Common myeloid progenitor, CD34-positive (primary cell): Measurements from ENCODE around the gene TMA7.
A peak's percentile ranks its signal among the peaks of the same experiment; 100 is the strongest.
"Not testable (repeated sequence)": the region's sequence is repeated elsewhere in the genome, so short reads cannot be mapped to it uniquely, and the experiment has no call there.

Experiments used
- CTCF ChIA-PET: fragments of 350-600 bp; sonication (Branson Sonifier 250); formaldehyde crosslinking; loops from one replicate; lab custom pipeline; 2021; ENCODE audit warnings: antibody characterized with exemption; lab: Charles Lee
- POLR2A ChIA-PET: fragments of 350-600 bp; sonication (Branson Sonifier 250); formaldehyde crosslinking; loops from one replicate; lab custom pipeline; 2021; ENCODE audit warnings: antibody characterized with exemption; lab: Charles Lee
- DNase-seq, 3 donors: peaks; one replicate each; pipeline versions ENCODE4 v3.0.0 to v3.0.0-alpha.2; 2013
- H3K27ac ChIP-seq, 2 experiments: 1 replicate in 1 of 2; 2 replicates in 1 of 2; pipeline ENCODE4 v1.7.0; 2013; ENCODE audit warnings: inconsistent platforms in 2 of 2, low read length in 2 of 2, mild to moderate bottlenecking in 2 of 2, low read depth in 1 of 2, moderate library complexity in 1 of 2; ENCODE audit not compliant: severe bottlenecking in 2 of 2, insufficient read depth in 1 of 2, poor library complexity in 1 of 2
- H3K27me3 ChIP-seq, 5 experiments: replicated peaks in 2 of 5; 1 replicate in 3 of 5; 2 replicates in 2 of 5; pipeline versions ENCODE4 v1.6.1 to v1.7.0; 2013; ENCODE audit warnings: low read length in 4 of 5, mild to moderate bottlenecking in 2 of 5, moderate library complexity in 2 of 5, inconsistent platforms in 1 of 5; ENCODE audit not compliant: insufficient read depth in 5 of 5, control insufficient read depth in 4 of 5
- H3K36me3 ChIP-seq, 4 experiments: 1 replicate in 2 of 4; 2 replicates in 2 of 4; pipeline versions ENCODE4 v1.6.1 to v1.7.0; 2013; ENCODE audit warnings: low read length in 3 of 4, control low read depth in 1 of 4, mild to moderate bottlenecking in 1 of 4; ENCODE audit not compliant: control insufficient read depth in 4 of 4, insufficient read depth in 4 of 4
- H3K4me1 ChIP-seq, 4 experiments: 1 replicate in 3 of 4; 2 replicates in 1 of 4; pipeline versions ENCODE4 v1.6.1 to v1.7.1; 2013; ENCODE audit warnings: low read length in 3 of 4, mild to moderate bottlenecking in 3 of 4, control low read depth in 1 of 4, inconsistent platforms in 1 of 4, moderate library complexity in 1 of 4; ENCODE audit not compliant: control insufficient read depth in 4 of 4, insufficient read depth in 4 of 4; ENCODE audit errors: control extremely low read depth in 1 of 4
- H3K4me3 ChIP-seq, 7 experiments: 1 replicate in 4 of 7; 2 replicates in 3 of 7; pipeline versions ENCODE4 v1.5.1 to v1.7.0; 2013; ENCODE audit warnings: mild to moderate bottlenecking in 7 of 7, low read length in 6 of 7, moderate library complexity in 6 of 7, inconsistent platforms in 2 of 7, low read depth in 2 of 7, control low read depth in 1 of 7; ENCODE audit not compliant: insufficient read depth in 4 of 7, control insufficient read depth in 1 of 7; ENCODE audit errors: extremely low read depth in 1 of 7
- H3K9me3 ChIP-seq, 5 experiments: 1 replicate in 4 of 5; 2 replicates in 1 of 5; pipeline versions ENCODE4 v1.6.1 to v1.7.1; 2013; ENCODE audit warnings: low read length in 4 of 5, mild to moderate bottlenecking in 2 of 5, inconsistent platforms in 1 of 5, low read depth in 1 of 5, moderate library complexity in 1 of 5; ENCODE audit not compliant: control insufficient read depth in 4 of 5, insufficient read depth in 2 of 5; ENCODE audit errors: control extremely low read depth in 1 of 5
- WGBS: methylation state at CpG from one replicate; pipeline ENCODE4 v1.1.5; 2013; ENCODE audit not compliant: insufficient coverage; 5-methylcytosine and 5-hydroxymethylcytosine counted together

TMA7 gene

GRCh38 chr3:48469046-48469915 lies 29.2 kb downstream of the TMA7 start:
- H3K36me3 ChIP-seq = peaks cover 0 to 47% (median 27%) of the 10 kb centered on the region in 4 experiments
- ChIA-PET POLR2A (no interaction called here), CTCF (interaction anchor here (0.7 to 1.5 kb wide), 4 partner anchors 12 to 221 kb away, joined by 3 to 6 read pairs (median 4); no protein-coding TSS in a partner anchor)
- H3K4me3 ChIP-seq = no peak overlapping the region
- no peaks in the 10 kb centered on the region for H3K9me3 ChIP-seq
- peaks cover 0 to 78% (median 65%) of the 10 kb centered on the region in 4 experiments for H3K4me1 ChIP-seq
- WGBS = 97% methylated on average over 16 of the region's 29 CpGs
- H3K27ac ChIP-seq = peak overlapping the region; percentile 36 to 52
- H3K27me3 ChIP-seq = no peaks in the 10 kb centered on the region
- DNase-seq = peak in 1 of 3 donors; percentile 13

DNA sequence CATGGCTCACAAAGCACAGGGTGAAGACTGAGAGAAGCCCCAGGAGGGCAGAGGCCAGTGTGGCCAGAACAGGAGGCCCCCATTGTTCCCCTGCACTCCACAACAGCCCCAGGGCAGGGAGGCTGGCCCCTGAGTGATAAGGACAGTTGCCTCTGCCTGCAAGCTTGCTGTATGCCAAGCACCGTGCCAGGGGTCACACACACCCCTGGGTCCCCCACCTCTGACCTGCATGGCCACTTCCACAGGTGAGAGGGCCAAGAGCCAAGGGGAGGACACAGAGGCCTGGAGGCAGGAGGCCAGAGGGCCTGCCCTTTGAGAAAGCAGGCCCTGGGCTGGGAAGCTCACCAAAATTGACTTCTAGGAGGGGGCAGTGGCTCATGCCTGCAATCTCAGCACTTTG lies 30.2 kb downstream of the TMA7 start:
- no peaks in the 10 kb centered on the region for H3K27me3 ChIP-seq
- no peak for DNase-seq
- H3K36me3 ChIP-seq = peaks cover 0 to 38% (median 25%) of the 10 kb centered on the region in 4 experiments
- H3K4me1 ChIP-seq = peaks cover 0 to 75% (median 60%) of the 10 kb centered on the region in 4 experiments
- peak overlapping the region in 1 of 2 experiments; percentile 49 for H3K27ac ChIP-seq
- H3K9me3 ChIP-seq = no peaks in the 10 kb centered on the region
- POLR2A ChIA-PET = interaction anchor here (1.0 kb wide), 1 partner anchor 85 kb away, joined by 3 read pairs; no protein-coding TSS in a partner anchor
- CTCF ChIA-PET = interaction anchor here (0.9 to 6.1 kb wide), 4 partner anchors 13 to 37 kb away, joined by 3 to 44 read pairs (median 5); partner anchors contain the start of gene SHISA5
- WGBS = 100% methylated on average over 1 of the region's 1 CpG
- H3K4me3 ChIP-seq = no peak overlapping the region

- H3K4me1 ChIP-seq = peaks cover 0 to 52% (median 37%) of the 10 kb centered on the region in 4 experiments
These were observed 32.5 kb downstream of the TMA7 start for GRCh38 chr3:48472673-48472922.

DNA sequence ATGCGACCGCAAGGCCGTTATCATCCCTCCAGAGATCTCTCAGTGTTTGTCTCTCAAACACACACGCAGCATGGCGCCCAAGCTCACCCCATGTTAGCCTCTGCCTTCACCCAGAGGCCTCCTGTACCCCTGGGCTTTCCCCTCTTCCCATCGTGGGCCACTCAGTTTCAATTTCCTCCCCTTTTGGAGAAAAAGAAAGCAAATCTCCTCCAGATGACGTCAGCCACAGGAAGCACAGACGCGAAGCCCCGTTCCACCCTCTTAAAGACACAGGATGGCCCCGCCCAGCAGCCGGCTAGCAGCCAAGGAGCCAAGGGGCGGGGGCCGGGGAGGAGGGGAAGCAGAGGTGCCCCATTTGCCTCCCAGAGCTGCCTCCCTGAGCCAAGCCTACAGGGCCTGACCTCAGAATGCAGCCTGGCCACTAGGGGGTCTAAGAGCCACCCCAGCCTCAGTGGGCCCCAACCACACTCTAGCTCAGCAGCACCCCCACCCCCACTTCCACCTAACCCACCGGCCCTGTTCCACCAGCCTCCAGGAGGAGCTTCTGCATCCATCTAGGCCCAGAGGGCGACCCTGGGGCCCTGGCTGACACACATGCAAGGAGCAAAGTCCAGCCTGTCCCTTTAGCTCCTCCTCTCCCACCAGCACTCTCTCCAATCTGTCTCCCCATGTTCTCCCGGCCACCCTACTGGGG lies 33.0 kb downstream of the TMA7 start:
- ChIA-PET CTCF (interaction anchor here (0.9 to 6.1 kb wide), 13 partner anchors 9 to 81 kb away, joined by 3 to 44 read pairs (median 4); partner anchors contain the start of genes SHISA5 and TMA7), POLR2A (interaction anchor here (0.8 to 1.4 kb wide), 3 partner anchors 33 to 445 kb away, joined by 4 to 6 read pairs (median 5); partner anchors contain the start of genes CCDC51 and TMA7)
- Histone ChIP-seq H3K27ac (peak overlapping the region; percentile 95 to 96), H3K9me3 (no peaks in the 10 kb centered on the region), H3K4me3 (peak overlapping the region; percentile 53 to 92 (median 81)), H3K36me3 (peaks cover 0 to 23% (median 19%) of the 10 kb centered on the region in 4 experiments), H3K27me3 (no peaks in the 10 kb centered on the region), H3K4me1 (peaks cover 0 to 51% (median 34%) of the 10 kb centered on the region in 4 experiments)
- peak; percentile 97 to 99 (median 99) for DNase-seq
- 6% methylated on average over 15 of the region's 17 CpGs for WGBS

More at GRCh38 chr3:48472673-48472922, 32.5 kb downstream of the TMA7 start:
- Histone ChIP-seq H3K4me3 (peak overlapping the region; percentile 53 to 92 (median 81)), H3K36me3 (peaks cover 0 to 28% (median 22%) of the 10 kb centered on the region in 4 experiments), H3K27ac (peak overlapping the region; percentile 95 to 96), H3K9me3 (no peaks in the 10 kb centered on the region), H3K27me3 (no peaks in the 10 kb centered on the region)
- no peak for DNase-seq
- ChIA-PET POLR2A (interaction anchor here (0.8 to 1.4 kb wide), 3 partner anchors 33 to 445 kb away, joined by 4 to 6 read pairs (median 5); partner anchors contain the start of genes CCDC51 and TMA7), CTCF (interaction anchor here (1.0 to 6.1 kb wide), 9 partner anchors 9 to 81 kb away, joined by 3 to 44 read pairs (median 4); partner anchors contain the start of gene SHISA5)
- 0% methylated on average over 4 of the region's 5 CpGs for WGBS

DNA sequence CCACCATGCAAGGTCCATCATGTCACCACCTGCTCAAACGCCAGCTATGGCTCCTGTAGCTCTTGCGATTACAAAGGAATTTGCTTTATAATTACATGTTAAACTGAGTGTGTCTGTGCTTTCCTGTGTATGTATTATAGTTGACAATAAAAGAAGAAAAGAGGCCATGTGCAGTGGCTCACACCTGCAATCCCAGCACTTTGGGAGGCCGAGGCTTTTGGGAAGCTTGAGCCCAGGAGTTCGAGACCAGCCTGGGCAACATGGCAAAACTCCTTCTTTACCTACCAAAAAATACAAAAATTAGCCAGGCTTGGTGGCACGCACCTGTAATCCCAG lies 33.5 kb downstream of the TMA7 start:
- H3K36me3 ChIP-seq = peaks cover 0 to 18% (median 15%) of the 10 kb centered on the region in 4 experiments
- CTCF ChIA-PET = interaction anchor here (0.9 to 6.1 kb wide), 10 partner anchors 8 to 80 kb away, joined by 3 to 44 read pairs (median 6); partner anchors contain the start of genes SHISA5 and TMA7
- DNase-seq = no peak
- H3K9me3 ChIP-seq = no peaks in the 10 kb centered on the region
- 100% methylated on average over 1 of the region's 5 CpGs for WGBS
- peaks cover 0 to 50% (median 34%) of the 10 kb centered on the region in 4 experiments for H3K4me1 ChIP-seq
- POLR2A ChIA-PET = interaction anchor here (0.9 to 1.4 kb wide), 2 partner anchors 34 to 444 kb away, joined by 4 to 5 read pairs; partner anchors contain the start of genes CCDC51 and TMA7
- peak overlapping the region in 1 of 2 experiments; percentile 96 for H3K27ac ChIP-seq
- peak overlapping the region in 3 of 7 experiments; percentile 82 to 92 (median 83) for H3K4me3 ChIP-seq
- H3K27me3 ChIP-seq = no peaks in the 10 kb centered on the region

GRCh38 chr3:48474031-48474430 lies 34.0 kb downstream of the TMA7 start:
- WGBS = 100% methylated on average over 1 of the region's 4 CpGs

More at GRCh38 chr3:48474031-48474430, 34.0 kb downstream of the TMA7 start:
- CTCF ChIA-PET = interaction anchor here (1.2 to 6.1 kb wide), 8 partner anchors 8 to 79 kb away, joined by 4 to 44 read pairs (median 6); partner anchors contain the start of gene SHISA5
- peaks cover 0 to 52% (median 39%) of the 10 kb centered on the region in 4 experiments for H3K4me1 ChIP-seq
- peaks cover 0 to 14% (median 11%) of the 10 kb centered on the region in 4 experiments for H3K36me3 ChIP-seq
- POLR2A ChIA-PET, H3K27me3 ChIP-seq, H3K4me3 ChIP-seq, DNase-seq, H3K9me3 ChIP-seq: not testable (repeated sequence)
- peak overlapping the region in 1 of 2 experiments; percentile 96 for H3K27ac ChIP-seq
